ENCODE results near the gene AMPD2. TPM values are rescaled to one million over a fixed set of nuclear protein-coding genes. Genes with fewer than 3 reads are reported as not detected.

The AMPD2 gene
- total RNA-seq, 1 donor from 2014 or later: 110 TPM

DNA sequence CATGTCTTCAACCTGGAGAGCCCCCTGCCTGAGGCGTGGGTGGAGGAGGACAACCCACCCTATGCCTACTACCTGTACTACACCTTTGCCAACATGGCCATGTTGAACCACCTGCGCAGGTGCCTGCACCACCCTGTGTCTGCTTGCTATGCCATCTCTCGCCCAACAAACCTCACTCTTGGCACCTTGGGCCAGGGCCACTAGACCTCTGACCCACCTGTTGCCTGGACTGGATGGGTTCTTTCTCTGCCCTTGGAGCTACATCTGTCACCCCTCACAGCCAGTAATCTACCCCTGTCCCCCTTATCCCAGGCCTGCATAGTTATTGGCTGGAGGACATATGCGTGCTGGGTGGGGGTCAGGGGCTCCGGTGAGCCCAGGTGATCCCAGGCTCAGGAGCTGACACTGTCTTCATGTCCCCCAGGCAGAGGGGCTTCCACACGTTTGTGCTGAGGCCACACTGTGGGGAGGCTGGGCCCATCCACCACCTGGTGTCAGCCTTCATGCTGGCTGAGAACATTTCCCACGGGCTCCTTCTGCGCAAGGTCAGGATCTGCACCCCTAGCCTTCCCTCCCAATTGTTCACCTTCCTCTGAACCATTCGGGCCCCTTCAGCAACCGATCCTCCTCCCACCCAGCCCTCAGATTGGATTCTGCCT is 9.9 kb downstream of the AMPD2 start:
- TF ChIP-seq, protein P1, sequence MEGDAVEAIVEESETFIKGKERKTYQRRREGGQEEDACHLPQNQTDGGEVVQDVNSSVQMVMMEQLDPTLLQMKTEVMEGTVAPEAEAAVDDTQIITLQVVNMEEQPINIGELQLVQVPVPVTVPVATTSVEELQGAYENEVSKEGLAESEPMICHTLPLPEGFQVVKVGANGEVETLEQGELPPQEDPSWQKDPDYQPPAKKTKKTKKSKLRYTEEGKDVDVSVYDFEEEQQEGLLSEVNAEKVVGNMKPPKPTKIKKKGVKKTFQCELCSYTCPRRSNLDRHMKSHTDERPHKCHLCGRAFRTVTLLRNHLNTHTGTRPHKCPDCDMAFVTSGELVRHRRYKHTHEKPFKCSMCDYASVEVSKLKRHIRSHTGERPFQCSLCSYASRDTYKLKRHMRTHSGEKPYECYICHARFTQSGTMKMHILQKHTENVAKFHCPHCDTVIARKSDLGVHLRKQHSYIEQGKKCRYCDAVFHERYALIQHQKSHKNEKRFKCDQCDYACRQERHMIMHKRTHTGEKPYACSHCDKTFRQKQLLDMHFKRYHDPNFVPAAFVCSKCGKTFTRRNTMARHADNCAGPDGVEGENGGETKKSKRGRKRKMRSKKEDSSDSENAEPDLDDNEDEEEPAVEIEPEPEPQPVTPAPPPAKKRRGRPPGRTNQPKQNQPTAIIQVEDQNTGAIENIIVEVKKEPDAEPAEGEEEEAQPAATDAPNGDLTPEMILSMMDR (conservative IDR thresholded peaks at IDR 0.05; ENCODE audit: low read depth, low read length): no peak
- no peak for DNase-seq (ENCODE audit: low read depth)
- no peak overlapping the region for H3K4me3 ChIP-seq (ENCODE audit: low read depth, low read length)

DNA sequence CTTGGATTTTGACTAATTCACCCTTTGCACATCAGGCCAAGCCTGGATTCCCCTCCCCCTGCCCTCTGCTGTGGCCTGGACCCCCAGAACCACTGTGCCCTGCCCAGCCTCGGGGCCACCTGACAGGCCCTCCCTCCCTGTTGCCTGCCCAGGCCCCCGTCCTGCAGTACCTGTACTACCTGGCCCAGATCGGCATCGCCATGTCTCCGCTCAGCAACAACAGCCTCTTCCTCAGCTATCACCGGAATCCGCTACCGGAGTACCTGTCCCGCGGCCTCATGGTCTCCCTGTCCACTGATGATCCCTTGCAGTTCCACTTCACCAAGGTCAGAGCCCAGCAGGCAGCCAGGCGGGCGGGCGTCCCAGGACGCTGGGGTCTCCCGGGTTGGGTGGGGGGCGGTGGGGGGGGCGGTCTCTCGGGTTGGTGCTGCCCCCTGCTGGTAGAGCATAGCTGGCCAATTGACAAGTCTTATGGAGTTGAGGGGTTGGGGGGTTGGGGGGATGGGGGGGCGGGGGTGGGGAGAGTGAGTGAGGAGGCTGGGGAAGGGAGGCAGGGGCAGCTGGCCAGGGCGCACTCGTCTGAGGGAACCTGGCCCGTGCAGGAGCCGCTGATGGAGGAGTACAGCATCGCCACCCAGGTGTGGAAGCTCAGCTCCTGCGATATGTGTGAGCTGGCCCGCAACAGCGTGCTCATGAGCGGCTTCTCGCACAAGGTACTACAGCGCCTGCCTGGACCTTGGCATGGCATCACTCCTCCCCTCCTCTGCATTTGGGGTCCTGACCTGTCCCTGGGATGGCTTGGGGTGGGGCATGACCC is 10.7 kb downstream of the AMPD2 start:
- TF ChIP-seq, protein P1 (conservative IDR thresholded peaks at IDR 0.05; ENCODE audit: low read depth, low read length): peak; percentile 10
- H3K4me3 ChIP-seq (ENCODE audit: low read depth, low read length): no peak overlapping the region
- no peak for DNase-seq (ENCODE audit: low read depth)

- TF ChIP-seq, protein P1 (conservative IDR thresholded peaks at IDR 0.05; ENCODE audit: low read depth, low read length): no peak
- H3K4me3 ChIP-seq (ENCODE audit: low read depth, low read length): no peak overlapping the region
- DNase-seq (ENCODE audit: low read depth): no peak
These were observed 11.4 kb downstream of the AMPD2 start for GRCh38 chr1:109630898-109631512.

DNA sequence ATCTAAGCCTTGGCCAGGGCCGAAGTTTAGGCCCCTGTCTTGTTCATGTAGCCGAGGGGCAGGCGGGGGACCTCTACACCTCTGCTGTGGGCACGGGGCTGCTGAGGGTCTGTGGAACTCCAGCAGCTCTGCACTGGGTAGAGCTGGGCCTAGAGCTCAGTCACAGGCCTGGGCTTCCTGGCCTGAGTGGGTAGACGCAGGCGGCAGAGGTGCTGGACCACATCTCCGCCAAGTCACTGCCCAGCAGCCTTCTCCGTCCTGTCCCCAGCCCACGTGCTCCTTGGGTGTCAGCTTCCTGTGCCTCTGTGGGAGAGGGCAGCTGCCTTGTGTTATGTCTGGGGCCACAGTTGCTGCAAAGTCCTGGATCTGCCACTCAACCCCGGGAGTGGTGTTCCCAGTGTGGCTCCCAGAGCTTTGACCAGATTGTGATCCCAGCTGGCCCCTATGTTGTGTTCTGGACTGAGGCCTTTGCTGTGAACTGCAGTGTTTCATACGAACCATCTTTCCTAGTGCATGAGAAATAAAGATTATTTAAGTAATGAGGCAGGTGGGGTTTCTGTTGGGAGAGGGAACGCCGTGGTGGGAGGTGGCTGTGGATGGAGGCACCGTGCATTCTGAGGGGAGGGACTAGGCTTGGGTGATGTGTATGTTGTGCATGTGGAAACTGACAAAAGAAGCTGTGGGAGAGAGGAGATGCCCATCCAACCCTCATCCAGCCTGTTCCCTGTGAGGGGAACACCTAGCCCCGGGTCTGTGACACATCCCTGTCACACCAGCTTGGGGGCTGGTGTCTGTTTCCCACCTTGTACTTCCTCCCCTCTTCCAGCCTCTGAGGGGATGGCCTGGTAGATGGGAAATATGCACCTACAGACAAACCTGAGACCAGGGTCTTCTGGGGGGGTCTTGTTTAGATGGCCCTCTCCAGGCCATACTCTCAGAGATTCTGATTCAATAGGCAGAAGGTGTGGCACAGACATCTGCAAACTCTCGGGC is 12.2 kb downstream of the AMPD2 start:
- DNase-seq (ENCODE audit: low read depth): no peak
- no peak overlapping the region for H3K4me3 ChIP-seq (ENCODE audit: low read depth, low read length)
- TF ChIP-seq, protein P1 (conservative IDR thresholded peaks at IDR 0.05; ENCODE audit: low read depth, low read length): no peak

DNA sequence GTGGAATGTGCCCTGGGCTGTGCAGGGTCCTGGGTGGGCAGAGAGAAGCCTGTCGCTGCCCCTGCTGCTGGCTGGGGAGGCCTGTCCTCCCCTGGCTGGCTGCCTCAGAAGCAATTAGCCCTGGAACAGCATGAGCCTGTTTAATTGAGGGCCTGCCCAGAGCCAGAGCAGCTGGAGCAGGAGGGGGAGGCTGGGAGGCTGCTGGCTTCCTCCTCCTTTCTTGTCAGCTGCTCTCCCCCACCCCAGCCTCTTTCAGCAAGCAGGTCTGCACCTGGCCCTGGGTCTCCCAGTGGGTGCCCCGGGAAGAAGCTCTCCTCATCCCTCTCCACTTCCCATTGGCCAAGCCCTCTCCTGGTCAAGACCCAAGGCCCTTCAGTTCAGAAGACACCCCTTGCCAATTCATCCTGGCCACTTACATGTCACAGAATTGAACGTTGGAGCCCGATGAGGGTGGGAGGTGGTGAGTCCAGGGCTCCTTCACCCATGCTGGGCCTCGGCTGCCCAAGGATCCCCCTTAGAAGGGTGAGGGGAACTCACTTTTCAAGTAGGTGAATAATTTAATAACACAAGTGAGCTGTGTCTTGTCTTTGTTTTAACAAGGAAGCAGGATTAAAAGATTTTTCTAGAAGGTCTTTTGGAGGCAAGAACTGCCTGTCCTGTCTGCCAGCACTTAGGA is 13.2 kb downstream of the AMPD2 start:
- TF ChIP-seq, protein P1 (conservative IDR thresholded peaks at IDR 0.05; ENCODE audit: low read depth, low read length): no peak
- DNase-seq (ENCODE audit: low read depth): no peak
- H3K4me3 ChIP-seq (ENCODE audit: low read depth, low read length): no peak overlapping the region

GRCh38 chr1:109634292-109634691 is 14.7 kb downstream of the AMPD2 start:
- DNase-seq (ENCODE audit: low read depth): no peak
- TF ChIP-seq, protein P1 (conservative IDR thresholded peaks at IDR 0.05; ENCODE audit: low read depth, low read length): no peak
- no peak overlapping the region for H3K4me3 ChIP-seq (ENCODE audit: low read depth, low read length)

Data from epithelial cell of proximal tubule (primary cell).